Measurements from ENCODE around the gene PAGE2. TPM values are rescaled to one million over a fixed set of nuclear protein-coding genes. Genes with fewer than 3 reads are reported as not detected.

The PAGE2 gene
- total RNA-seq, 1 experiment from 2014 or later: not detected

GRCh38 chrX:55118574-55118973, 29.8 kb downstream of the PAGE2 start (continued):
- no peak for TF ChIP-seq ZBTB33 (IDR thresholded peaks at IDR 0.05; ENCODE audit: extremely low read depth, insufficient replicate concordance, low read length)
- no peak for TF ChIP-seq ELF1 (IDR thresholded peaks at IDR 0.05; ENCODE audit: borderline replicate concordance, low read depth)
- no peak for TF ChIP-seq EGR1 (IDR thresholded peaks at IDR 0.05; ENCODE audit: low read depth)
- TF ChIP-seq EZH2 (IDR thresholded peaks at IDR 0.05): no peak
- TF ChIP-seq POLR2AphosphoS5 (IDR thresholded peaks at IDR 0.05; ENCODE audit: low read depth, low read length): no peak
- no peak for TF ChIP-seq REST (IDR thresholded peaks at IDR 0.05; ENCODE audit: low read depth)
- TF ChIP-seq TCF7L2 (IDR thresholded peaks at IDR 0.05; ENCODE audit: borderline replicate concordance, extremely low read depth, insufficient read depth, insufficient read length): no peak
- TF ChIP-seq FOSL1 (IDR thresholded peaks at IDR 0.05; ENCODE audit: low read depth): no peak

GRCh38 chrX:55119271-55119670, 30.5 kb downstream of the PAGE2 start:
- H3K9me2 ChIP-seq (ENCODE audit: insufficient read depth): no peaks in the 10 kb centered on the region
- intact Hi-C loops (cut with micrococcal nuclease): no loop called here
- H3K9me3 ChIP-seq (ENCODE audit: control insufficient read depth in 1 of 2, insufficient read depth in 1 of 2, low read depth in 1 of 2, low read length in 2 of 2): no peaks in the 10 kb centered on the region
- no peak overlapping the region for H3K4me3 ChIP-seq (replicated peaks in 1 of 2; ENCODE audit: low read depth in 1 of 2, low read length in 2 of 2)
- H3K27ac ChIP-seq (ENCODE audit: low read depth, low read length): no peak overlapping the region
- BruUV-seq (replicated peaks): no TSS peak
- H3K36me3 ChIP-seq (ENCODE audit: control insufficient read depth in 1 of 2, insufficient read depth in 2 of 2, low read length in 2 of 2): no peaks in the 10 kb centered on the region
- H2AFZ ChIP-seq (ENCODE audit: low read depth, low read length, poor library complexity, severe bottlenecking): no peak overlapping the region
- ChIA-PET POLR2A (no interaction called here), CTCF (no interaction called here), RAD21 (ENCODE audit: low non-redundant PET in 1 of 2, low total read pairs in 2 of 2, uncharacterized antibody in 2 of 2, unreplicated experiment in 2 of 2) (no interaction called here)
- H3K27me3 ChIP-seq (ENCODE audit: insufficient read depth, low read length): no peaks in the 10 kb centered on the region; the same call in 1 of the 2 replicates
- no peaks in the 10 kb centered on the region for H3K79me2 ChIP-seq (ENCODE audit: insufficient read depth, low read length)
- DNase-seq (ENCODE audit: low read depth, low spot score): no peak
- H3K9ac ChIP-seq (ENCODE audit: low read length): no peak overlapping the region
- ATAC-seq: no peak
- H3K4me1 ChIP-seq (ENCODE audit: control insufficient read depth in 1 of 2, insufficient read depth in 2 of 2, low read length in 2 of 2): no peaks in the 10 kb centered on the region
- no peak overlapping the region for H3K4me2 ChIP-seq (ENCODE audit: low read length)
- H4K20me1 ChIP-seq (ENCODE audit: insufficient read depth): no peaks in the 10 kb centered on the region
- TF ChIP-seq SP1 (IDR thresholded peaks at IDR 0.05; ENCODE audit: low read depth) (no peak), ZNF274 (IDR thresholded peaks at IDR 0.05; ENCODE audit: low read depth, low read length) (no peak), SIN3A (IDR thresholded peaks at IDR 0.05; ENCODE audit: low read depth) (no peak), EGR1 (IDR thresholded peaks at IDR 0.05; ENCODE audit: low read depth) (no peak), CEBPB (IDR thresholded peaks at IDR 0.05; ENCODE audit: low read depth) (no peak), SRF (IDR thresholded peaks at IDR 0.05; ENCODE audit: low read depth) (no peak)
